B cell (primary cell): ENCODE results near the gene VWA8.

Source experiments
- EZH2 ChIP-seq: IDR thresholded peaks from 2 replicates; pipeline ENCODE4 v1.6.1; 2012; ENCODE audit warnings: borderline replicate concordance, low read depth, mild to moderate bottlenecking, moderate library complexity, low read length; ENCODE audit not compliant: insufficient read depth, poor library complexity, severe bottlenecking
- TF ChIP-seq, protein P1 (sequence below): fragments of 200-600 bp; IDR thresholded peaks from one replicate; pipeline ENCODE4 v1.8.0; 2022; ENCODE audit warnings: antibody characterized with exemption, mild to moderate bottlenecking

DNA sequence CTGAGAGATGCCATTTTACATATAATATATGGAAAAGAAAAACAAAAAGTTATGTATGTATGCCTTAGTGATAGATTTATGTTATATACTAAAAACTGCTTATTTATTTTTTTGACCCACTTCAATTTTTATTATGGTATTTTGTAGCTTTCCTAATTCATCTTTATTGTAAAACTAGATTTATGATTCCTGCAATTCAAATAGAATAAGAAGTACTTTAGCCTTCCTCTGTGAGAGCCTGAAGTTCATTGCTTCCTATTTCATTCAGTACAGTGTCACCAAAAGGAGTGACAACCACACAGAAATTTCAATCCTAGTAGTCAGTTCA is 345.4 kb downstream of the VWA8 start:
- TF ChIP-seq, protein P1, sequence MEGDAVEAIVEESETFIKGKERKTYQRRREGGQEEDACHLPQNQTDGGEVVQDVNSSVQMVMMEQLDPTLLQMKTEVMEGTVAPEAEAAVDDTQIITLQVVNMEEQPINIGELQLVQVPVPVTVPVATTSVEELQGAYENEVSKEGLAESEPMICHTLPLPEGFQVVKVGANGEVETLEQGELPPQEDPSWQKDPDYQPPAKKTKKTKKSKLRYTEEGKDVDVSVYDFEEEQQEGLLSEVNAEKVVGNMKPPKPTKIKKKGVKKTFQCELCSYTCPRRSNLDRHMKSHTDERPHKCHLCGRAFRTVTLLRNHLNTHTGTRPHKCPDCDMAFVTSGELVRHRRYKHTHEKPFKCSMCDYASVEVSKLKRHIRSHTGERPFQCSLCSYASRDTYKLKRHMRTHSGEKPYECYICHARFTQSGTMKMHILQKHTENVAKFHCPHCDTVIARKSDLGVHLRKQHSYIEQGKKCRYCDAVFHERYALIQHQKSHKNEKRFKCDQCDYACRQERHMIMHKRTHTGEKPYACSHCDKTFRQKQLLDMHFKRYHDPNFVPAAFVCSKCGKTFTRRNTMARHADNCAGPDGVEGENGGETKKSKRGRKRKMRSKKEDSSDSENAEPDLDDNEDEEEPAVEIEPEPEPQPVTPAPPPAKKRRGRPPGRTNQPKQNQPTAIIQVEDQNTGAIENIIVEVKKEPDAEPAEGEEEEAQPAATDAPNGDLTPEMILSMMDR, result no peak
- no peak for TF ChIP-seq EZH2
